Activated T-helper 1 cell treated with anti-CD3 and anti-CD28 coated beads, Interleukin-2, amount 50 U/mL, for 16 hours (primary cell): ENCODE data around the gene UCP3.
"Not testable (repeated sequence)": the region's sequence is repeated elsewhere in the genome, so short reads cannot be mapped to it uniquely, and the experiment has no call there.

Experiments used
- DNase-seq, 2 donors: peaks; one replicate each; pipeline ENCODE4 v3.0.0-alpha.2; 2020; ENCODE audit warnings: low read depth in 1 of 2, low spot score in 1 of 2

UCP3 gene

DNA sequence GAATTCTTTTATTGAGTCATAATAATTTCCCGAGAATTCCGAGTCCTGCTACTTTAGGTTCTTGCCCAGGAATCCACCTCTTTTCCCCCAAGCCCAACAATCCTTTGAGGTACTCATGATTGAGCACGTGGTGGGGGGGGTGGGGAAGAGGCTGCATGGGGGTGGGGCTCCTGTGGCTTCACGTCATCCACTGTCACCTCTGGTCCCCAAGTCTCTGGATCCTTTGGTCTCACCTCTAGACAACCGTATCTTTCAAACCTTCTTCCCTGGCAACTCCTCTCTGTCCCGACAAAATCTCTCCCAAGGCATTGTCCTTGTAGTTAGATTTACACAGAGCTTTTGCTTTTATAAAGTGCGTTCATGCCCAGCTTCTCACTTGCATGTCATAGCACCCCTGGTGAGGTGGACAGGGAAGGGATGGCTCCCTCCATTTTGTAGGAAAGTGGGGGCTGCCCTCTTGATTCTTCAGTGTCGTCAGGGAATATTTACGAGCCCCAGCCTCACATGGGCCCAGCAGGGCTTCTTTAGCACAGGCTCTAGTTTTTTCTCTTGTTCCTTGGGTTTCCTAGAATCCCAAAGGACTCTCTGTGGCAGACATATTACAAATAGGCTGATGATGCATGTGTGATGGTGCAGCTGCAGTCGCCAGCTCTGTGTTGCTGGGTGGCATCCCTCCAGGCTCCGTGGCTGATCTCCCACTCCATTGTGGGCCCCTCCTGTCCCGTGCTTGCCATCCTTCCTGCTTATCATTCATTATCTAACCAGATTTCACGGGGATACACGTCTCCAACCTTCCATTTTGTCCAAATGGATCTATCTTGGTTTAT lies 8.4 kb downstream of the UCP3 start:
- DNase-seq: no peak

DNA sequence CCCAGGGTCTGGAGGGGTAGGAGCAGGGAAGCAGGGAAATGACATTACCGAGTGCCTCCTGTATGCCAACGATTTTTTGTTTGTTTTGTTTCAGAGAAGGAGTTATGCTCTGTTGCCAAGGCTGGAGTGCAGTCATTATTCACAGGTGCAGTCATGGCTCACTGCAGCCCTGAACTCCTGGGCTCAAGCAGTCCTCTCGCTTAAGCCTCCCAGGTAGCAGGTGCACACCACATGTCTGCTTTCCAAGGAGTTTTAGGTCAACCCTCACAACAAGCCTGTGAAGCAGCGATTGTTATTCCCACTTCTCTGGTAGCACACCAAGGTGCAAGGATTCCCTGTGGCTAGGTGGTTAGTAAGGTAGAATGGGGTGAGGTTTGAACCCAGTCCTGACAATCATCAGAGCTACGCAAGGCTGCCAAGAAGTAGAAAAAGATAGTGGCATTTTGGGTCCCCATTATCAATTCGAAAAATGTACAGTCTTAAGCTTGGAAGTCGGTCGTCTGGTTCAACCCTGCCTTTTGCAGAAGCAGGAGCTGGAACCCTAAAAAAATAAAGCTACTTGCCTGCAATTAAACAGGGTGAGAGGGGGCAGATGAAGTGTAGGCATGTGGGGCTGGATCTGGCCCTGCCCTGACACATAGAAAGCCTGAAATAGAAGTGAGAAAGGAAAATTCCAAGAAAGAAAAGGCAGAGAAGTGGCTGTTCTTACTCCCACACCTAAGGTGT lies 9.1 kb downstream of the UCP3 start:
- DNase-seq: no peak

DNA sequence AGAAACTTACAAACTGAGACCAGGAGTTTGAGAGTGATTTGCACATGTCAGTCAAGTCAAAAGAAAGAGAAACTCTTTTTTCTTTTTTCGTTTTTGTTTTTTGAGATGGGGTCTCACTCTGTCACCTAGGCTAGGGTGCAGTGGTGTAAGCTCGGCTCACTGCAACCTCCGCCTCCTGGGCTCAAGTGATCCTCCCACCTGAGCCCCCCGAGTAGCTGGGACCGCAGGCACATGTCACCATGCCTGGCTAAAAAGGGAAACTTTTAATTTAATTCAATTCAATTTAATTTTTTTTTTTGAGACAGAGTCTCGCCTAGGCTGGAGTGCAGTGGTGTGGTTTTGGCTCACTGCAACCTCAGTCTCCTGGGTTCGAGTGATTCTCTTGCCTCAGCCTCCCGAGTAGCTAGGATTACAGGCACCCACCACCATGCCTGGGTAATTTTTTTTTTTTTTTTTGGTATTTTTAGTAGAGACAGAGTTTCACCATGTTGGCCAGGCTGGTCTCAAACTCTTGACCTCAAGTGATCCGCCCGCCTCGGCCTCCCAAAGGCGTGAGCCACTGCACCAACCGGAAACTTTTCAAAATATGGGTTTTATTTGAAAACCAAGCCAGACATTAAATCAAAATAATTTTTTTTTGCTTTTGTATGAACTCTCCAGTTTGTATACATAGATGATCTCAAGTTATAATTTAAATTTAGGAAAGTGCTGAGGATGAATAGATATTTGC lies 9.9 kb downstream of the UCP3 start:
- no peak for DNase-seq

DNA sequence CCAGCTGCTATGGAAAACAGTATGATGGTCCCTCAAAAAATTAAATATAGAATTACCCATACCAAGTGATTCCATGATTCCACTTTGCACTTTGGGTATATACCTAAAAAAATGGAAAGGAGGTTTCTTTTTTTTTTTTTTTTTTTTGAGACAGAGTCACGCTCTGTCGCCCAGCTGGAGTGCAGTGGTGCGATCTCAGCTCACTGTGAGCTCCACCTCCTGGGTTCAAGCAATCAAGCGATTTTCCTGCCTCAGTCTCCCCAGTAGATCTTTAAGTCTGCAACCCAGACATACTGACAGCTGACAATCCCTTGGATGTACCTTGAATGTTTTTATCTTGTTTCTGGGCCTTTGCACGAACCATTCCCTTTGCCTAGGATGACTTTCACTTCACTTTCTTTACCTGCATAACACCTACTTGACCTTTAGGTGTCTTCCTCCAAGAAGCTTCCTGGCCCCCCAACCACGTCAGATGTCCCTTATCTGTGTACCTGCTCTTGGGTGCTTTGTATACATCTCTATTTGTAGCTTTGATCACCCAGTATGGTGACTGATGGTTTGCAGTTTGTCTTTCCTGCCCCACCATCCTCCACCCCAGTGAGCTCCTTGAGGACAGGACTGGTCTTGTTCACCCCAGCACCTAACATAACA lies 11.6 kb downstream of the UCP3 start:
- DNase-seq: no peak

DNA sequence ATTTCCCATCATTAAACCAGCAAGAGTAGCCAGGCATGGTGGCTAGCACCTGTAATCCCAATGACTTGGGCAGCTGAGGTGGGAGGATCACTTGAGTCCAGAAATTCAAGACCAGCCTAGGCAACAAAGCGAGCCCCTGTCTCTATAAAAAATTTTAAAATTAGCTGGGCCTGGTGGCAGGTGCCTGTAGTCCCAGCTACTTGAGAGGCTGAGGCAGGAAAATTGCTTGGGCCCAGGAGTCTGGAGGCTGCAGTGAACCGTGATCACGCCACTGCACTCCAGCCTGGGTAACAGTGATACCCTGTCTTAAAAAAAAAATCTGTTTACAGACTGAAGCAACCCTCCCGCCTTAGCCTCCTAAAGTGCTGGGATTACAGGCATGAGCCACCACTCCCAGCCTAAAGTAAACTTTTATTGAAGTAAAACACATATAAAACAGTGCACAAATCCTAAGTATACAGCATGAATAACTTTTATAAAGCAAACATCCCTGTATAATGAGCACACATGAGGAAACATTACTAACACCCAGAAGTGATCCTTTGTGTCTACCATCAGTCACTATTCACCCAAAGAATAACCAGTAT lies 12.6 kb downstream of the UCP3 start:
- DNase-seq: no peak

DNA sequence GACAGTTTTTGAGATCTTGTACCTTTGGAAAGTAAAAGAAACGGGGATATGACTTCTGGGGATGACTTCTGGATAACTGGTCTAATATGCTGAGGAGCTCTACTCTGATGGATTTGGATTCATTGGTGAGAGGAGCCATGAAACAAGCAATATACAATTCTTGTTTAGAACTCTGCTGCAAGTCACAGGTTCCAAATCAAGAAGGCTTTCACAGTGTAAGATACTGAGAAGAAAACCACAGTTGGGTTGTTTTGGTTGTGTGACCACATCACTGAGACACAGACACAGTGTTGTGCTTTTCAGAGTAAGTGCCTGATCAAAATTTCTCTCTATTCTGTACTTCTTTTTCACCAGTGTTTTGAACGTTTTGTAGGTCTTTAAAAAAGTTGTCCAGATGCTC lies 13.2 kb downstream of the UCP3 start:
- DNase-seq: no peak

DNA sequence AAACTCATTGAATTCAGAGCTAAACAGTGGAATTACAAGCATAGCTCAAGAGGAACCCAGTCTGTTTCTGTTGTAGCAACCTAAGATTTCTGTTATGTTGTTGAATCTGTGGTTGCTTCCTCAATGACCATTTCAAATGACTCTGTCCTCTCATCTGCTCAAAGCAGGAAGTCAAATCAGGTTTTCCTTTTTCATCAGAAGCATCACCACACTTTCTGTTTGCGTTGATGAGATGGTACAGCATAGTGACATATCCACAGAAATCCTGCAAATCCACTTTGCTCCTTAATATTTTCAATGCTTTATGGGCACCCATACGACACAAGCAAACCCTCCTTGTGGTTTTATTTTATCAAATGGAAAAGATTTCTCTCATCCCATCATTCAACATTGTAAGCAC lies 13.6 kb downstream of the UCP3 start:
- no peak for DNase-seq

DNA sequence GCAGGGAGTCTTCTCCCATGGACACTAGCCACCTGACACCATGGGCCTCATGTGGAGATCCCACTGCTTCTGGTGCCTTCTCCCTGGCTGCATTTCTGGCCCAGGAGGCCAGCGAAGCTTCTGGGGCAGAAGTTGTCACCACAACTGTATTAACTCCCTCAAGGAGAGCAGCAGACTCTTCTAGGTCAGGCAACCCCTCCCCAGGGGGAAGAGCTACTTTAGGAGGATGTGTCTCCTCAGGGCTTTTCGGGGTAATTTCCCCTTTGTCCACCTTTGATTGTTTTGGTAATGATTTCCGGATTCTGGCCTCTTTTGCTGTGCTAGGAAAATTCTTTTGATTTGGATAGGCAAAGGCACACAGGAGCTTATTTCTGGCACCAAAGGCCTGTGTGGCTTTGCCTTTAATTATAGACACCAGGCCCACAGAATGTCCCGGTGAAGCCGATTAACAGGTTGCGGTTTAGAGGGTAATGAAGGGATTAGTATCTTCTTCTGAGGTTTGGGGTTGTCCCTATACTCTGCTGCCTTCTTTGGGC lies 17.3 kb downstream of the UCP3 start:
- no peak for DNase-seq

DNA sequence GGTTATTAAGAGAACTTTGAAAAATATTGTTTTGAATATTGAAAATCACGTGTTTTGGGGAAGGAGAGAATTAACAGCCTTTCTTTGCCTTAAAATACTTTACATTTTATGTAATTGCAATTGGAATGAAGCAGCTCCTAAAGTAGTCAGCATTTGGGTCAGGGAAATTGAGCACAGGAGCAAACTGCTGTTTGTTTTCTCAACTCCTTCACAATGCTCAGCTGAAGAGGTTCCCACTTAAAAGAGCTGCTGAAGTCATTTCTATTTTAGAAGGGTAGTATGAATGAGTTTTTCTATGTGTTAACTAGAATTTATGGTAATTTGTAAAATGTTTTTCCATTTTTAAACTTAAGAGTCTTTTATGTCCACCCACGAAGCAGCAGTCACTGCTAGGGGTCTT lies 18.2 kb downstream of the UCP3 start:
- DNase-seq: no peak

DNA sequence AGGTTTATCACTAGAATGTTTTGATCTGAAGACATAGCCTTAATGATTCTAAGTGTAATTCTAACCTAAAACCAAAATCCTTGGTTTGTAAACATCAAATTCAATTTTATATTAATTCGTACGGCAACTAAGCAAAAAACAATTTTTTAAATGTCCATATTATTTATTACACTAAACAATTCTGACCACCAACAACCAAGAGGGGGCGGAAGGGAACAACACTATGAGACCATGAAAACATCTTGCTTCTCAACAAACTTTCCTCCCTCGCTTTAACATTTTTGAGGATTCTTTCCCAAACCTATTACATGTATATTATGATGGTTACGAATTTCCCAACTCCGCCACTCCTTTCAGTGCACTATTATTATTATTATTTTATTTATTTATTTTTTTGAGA lies 19.7 kb downstream of the UCP3 start:
- DNase-seq: no peak

DNA sequence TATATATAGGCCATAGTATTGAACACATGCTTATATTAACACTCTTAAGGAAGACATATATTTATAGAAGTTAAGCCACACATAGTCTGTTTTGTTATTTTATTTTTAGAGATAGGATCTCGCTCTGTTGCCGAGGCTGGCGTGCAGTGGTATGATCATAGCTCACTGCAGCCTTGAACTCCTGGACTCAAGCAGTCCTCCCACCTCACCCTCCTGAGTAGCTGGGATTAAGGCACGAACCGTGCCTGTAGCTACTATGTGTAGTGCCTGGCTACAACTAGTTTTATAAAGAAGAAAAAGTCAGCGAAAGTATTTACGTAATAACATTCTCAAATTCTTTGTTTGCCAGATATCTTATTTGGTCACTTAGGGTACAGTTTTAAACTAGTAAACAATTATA lies 20.7 kb downstream of the UCP3 start:
- DNase-seq: no peak

DNA sequence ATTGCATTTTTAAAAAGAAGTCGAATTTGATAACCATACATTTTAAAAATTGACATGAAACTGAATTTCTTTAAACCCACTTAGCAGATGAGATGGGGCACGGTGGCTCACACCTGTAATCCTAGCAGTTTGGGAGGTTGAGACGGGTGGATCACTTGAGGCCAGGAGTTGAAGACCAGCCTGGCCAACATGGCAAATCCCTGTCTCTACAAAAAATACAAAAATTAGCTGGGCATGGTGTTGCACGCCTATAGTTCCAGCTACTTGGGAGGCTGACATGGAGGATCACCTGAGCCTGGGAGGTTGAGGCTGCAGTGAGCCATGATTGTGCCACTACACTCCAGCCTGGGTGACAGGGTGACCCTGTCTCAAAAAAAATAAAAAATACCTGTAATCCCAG lies 23.2 kb downstream of the UCP3 start:
- not testable (repeated sequence) for DNase-seq

DNA sequence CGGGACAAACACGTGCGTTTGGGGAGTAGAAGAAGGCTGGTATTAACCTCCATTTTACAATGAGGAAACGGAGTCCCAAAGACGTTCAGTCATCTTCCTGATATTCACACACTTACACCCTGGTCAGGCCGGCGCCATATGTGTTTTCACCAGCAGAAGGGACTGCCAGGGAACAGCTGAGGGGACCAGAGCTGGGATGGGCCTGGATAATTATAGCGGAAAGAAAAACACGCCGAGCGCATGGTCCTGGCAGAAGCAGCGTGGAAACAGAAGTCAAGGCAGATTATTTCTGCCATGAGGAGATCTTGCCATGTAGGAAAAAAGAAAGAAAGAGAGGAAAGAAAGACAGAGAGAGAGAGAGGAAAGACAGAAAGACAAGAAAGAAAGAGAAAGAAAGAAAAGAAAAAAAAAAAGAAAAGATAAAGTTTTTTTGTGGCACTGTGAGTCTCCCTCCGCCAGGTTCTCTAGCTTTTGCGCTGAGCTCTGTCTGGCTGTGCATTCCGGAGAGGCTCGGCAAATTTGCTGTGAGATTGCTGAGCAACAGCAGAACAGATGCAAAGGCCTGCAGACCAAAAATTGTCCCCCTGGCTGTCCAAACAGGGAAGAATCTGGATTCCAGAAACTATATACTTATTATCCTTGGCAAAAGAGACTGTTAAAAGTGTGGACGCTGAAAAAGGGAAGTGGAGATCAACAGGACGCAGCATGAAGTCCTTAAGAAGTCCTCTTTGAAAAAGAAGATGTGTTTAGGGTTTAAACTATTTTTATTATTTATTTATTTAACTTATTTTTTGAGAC lies 24.9 kb downstream of the UCP3 start:
- no peak for DNase-seq

DNA sequence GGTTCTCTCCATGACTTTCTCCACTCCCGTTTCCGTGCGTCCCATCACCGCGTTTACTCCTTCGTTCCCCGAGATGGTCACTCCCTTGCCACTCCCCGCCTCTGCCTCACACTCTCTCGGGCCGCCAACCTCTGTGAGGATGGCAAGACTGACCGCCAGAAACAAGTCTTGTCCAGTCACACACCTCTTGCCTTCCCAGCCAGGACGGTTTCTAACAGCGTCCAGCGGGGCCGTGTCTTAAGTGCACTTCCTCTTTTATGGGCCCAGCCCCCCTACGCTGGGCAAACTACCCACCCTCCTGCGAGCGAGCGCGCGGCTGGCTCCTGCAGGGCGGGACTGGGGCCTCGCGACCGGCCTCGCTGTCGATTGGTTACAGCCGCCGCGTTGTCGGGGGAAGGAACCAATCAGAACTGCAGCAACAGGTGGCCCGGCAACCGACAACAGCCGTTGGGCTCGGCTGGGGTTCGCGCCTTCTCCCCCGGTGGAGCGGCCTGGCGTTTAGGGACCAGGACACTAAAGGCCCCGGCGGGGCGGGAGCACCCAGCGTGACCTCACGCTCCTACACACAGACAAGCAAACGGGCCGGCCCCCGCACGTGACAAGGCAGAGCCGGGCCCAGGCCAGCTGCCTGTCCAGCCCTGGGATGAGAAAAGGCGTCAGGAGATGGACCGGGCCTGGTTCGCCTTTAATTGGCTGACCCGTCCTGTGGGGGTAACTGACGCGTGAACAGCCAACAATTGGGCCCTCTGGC lies 25.7 kb downstream of the UCP3 start:
- DNase-seq: peak; percentile 77 to 85

DNA sequence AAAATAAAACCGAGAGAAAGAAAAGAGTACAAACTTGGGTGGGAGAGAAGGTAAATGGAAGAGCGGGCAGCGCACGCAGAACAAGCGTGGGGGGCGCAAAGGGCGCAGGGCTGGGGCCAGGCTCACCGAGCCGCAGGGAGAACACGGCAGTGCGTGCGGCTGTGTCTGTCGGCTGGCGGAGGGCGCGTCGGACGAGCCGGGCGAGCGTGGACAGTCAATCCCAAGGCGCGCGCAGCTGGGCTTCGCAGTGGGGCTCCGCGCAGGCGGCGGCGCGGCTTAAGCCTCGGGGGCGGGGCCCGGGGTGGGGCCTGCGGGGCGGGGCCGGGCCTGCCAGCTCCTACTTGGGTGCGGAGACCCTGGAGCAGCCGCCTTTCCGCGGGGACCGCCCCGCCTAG lies 26.3 kb downstream of the UCP3 start, which contains the start of gene UCP2:
TSS of gene UCP2 (minus strand) at position 249 of the 395 bp plus-strand sequence. CDS start 4,465 bp downstream, outside the sequence.
- DNase-seq: peak; percentile 67 to 73

DNA sequence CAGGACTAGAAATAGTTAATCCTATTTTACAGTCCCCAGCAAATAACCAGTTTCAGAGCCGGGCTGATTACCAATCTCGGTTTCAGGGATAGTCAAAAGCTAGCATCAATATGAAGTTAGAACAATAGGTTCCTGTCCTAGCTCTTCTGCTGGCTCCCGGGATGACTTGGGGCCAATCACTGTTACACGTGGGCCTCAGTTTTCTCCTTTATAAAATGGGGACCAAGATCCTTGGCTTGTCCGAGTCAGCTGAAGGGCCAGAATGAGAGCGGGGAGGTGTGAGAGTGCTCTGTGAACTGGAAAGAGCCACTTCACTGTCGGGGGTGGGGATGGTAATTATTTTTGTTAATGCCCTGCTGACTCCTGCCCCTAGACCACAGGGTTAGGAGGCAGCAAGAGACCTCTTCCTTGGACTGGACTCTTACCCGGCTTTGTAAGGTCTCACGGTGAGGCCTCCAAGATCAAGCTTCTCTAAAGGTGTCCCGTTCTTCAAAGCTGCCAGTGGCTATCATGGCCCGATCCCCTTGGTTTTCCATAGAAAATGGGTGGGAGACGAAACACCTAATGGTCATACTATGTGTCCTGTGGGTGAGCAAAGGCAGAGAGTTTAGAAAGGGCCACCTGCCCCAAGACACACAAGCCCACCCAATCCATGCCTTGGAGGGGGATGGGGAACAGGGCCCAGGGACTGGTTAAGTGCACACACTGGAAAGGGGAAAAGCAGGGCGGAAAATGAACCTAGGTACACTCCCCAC lies 27.7 kb downstream of the UCP3 start:
- DNase-seq: no peak

DNA sequence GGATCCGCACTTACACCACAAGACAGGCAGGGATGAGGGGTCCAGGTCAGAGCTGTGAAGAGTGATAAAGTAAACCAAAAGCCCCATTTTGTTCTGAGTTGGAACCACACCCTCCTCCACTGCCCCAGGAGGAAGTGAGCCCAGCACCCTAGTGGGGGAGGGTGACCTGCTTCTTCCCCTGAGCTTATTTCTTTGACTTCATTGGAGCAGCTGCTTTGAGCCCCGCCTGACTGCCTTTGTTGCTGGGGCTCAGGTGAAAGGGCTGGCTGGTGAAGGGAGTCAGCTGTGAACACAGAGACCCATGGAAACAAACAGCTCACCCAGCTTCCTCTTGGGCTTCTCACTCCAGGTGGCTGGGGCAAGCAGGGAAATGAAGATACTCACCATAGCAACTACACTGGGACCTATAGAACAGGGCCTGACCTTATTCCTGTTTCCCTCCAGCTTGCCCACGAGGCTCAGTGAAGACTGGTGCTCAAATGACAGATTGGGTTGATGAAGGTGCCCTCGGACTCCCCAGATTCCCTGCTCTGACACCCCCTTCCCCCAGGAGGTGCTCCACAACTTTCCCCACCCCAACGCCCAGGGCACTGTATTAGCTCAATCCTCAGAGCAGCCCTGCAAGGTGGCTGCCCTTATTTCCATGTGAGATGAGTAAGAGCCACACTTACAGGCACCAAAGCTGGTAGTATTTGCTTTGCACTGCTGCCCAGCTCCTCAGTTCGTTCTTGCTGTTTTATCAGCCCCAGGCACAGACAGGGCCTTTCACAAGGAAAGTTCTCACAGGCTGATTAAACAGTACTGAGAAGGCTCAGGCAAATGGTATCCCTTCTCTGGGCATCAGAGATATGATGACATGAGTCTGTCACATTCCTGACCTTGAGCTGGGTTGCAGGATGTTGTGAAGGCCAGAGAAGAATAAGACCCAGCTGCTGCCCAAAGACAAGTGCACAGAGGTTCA lies 28.6 kb downstream of the UCP3 start:
- DNase-seq: peak; percentile 55 to 58
